Frontal cortex (tissue), 4 donors: ENCODE measurements around the gene SPC25. TPM values are rescaled to one million over a fixed set of nuclear protein-coding genes. Genes with fewer than 3 reads are reported as not detected.
"Not testable (repeated sequence)": the region's sequence is repeated elsewhere in the genome, so short reads cannot be mapped to it uniquely, and the experiment has no call there.

Experiments used
- DNase-seq, 2 donors: peaks; one replicate each; pipeline ENCODE4 v3.0.0; 2012; ENCODE audit warnings: low spot score in 2 of 2
- FAIRE-seq: peaks from 2 replicates; lab custom pipeline; 2012; peaks lifted over from hg19 to GRCh38; lab: Jason Lieb, UNC
- total RNA-seq: library from RNA; depleted of rRNA; stranded (reverse); fragments of >200 nt; gene quantifications from one replicate; pipeline ENCODE4 v1.2.3, GENCODE V29; 2014
- donor health status: control.
- donor health status: control.
- donor health status: control.

The SPC25 gene
- total RNA-seq, 1 donor from 2014 or later, result 5.3 TPM

- DNase-seq (no peak), FAIRE-seq (no peak)
Measured at GRCh38 chr2:168904358-168904757, 14.1 kb upstream of the SPC25 start.

GRCh38 chr2:168903888-168904287 is 13.7 kb upstream of the SPC25 start:
- no peak for DNase-seq
- no peak for FAIRE-seq

GRCh38 chr2:168901003-168901402 is 10.8 kb upstream of the SPC25 start, which contains the start of gene G6PC2:
G6PC2 (plus strand) TSS chr2:168901291; CDS start chr2:168901332, 41 bp downstream.
- FAIRE-seq (no peak), DNase-seq (no peak)

GRCh38 chr2:168897449-168897848 is 7.2 kb upstream of the SPC25 start:
- no peak for DNase-seq
- no peak for FAIRE-seq

- DNase-seq (no peak), FAIRE-seq (no peak)
Measured at GRCh38 chr2:168896783-168897182, 6.6 kb upstream of the SPC25 start.

GRCh38 chr2:168895771-168896170 is 5.5 kb upstream of the SPC25 start:
- FAIRE-seq, result no peak

GRCh38 chr2:168894720-168895119 is 4.5 kb upstream of the SPC25 start:
- DNase-seq, result no peak
- no peak for FAIRE-seq

More at GRCh38 chr2:168895771-168896170, 5.5 kb upstream of the SPC25 start:
- DNase-seq, result no peak

- DNase-seq (no peak), FAIRE-seq (no peak)
Measured at GRCh38 chr2:168894101-168894500, 3.9 kb upstream of the SPC25 start.

- DNase-seq (no peak), FAIRE-seq (no peak)
Measured at GRCh38 chr2:168892327-168892726, 2.1 kb upstream of the SPC25 start.

GRCh38 chr2:168889635-168890005 is 610 bp downstream of the SPC25 start:
- FAIRE-seq (no peak), DNase-seq (no peak)

- FAIRE-seq (no peak), DNase-seq (no peak)
Measured at GRCh38 chr2:168884975-168885374, 5.3 kb downstream of the SPC25 start.

GRCh38 chr2:168882163-168882562 is 8.1 kb downstream of the SPC25 start:
- FAIRE-seq, DNase-seq: not testable (repeated sequence)

GRCh38 chr2:168874368-168875054 is 15.7 kb downstream of the SPC25 start:
- FAIRE-seq, result no peak
- DNase-seq, result no peak

GRCh38 chr2:168870824-168871223 is 19.4 kb downstream of the SPC25 start:
- not testable (repeated sequence) for DNase-seq, FAIRE-seq

GRCh38 chr2:168870369-168870768 is 19.9 kb downstream of the SPC25 start:
- DNase-seq, FAIRE-seq: not testable (repeated sequence)

- DNase-seq, FAIRE-seq: not testable (repeated sequence)
Measured at GRCh38 chr2:168867164-168867563, 23.1 kb downstream of the SPC25 start.

- FAIRE-seq (no peak), DNase-seq (no peak)
Measured at GRCh38 chr2:168858146-168858545, 32.1 kb downstream of the SPC25 start.

GRCh38 chr2:168855601-168856000 is 34.6 kb downstream of the SPC25 start:
- DNase-seq (no peak), FAIRE-seq (no peak)

- FAIRE-seq (no peak), DNase-seq (no peak)
Measured at GRCh38 chr2:168854651-168855050, 35.6 kb downstream of the SPC25 start.

GRCh38 chr2:168853471-168853870 is 36.8 kb downstream of the SPC25 start:
- no peak for DNase-seq
- no peak for FAIRE-seq

GRCh38 chr2:168852481-168852880 is 37.7 kb downstream of the SPC25 start:
- DNase-seq (no peak), FAIRE-seq (no peak)
